Hematopoietic multipotent progenitor cell treated with erythropoietin and hydrocortisone succinate and interleukin-3 and kit ligand, for 17 days (in vitro differentiated cells): ENCODE measurements around the gene RRAS2.
A peak's percentile ranks its signal among the peaks of the same experiment; 100 is the strongest.
"Not testable (repeated sequence)": the region's sequence is repeated elsewhere in the genome, so short reads cannot be mapped to it uniquely, and the experiment has no call there.

ENCODE experiments used
- DNase-seq: peaks from one replicate; pipeline ENCODE4 v3.0.0-alpha.2; 2015; ENCODE audit warnings: low spot score

RRAS2 gene

DNA sequence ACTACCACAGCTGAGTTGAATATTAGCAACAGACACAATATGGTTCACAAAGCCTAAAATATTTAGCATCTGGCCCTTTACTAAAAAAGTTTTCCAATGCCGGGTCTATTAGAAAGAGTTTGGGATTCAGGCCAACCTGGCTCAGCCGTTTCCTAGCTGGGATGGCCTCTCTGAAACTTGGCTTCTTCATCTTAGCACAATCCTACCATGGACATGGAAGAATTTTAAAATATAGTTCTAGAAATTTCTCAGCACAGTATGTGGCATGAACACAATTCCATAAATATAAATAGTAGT lies 103.8 kb downstream of the RRAS2 start:
- DNase-seq, result no peak

- no peak for DNase-seq
Observed at GRCh38 chr11:14254533-14255237, 104.3 kb downstream of the RRAS2 start.

DNA sequence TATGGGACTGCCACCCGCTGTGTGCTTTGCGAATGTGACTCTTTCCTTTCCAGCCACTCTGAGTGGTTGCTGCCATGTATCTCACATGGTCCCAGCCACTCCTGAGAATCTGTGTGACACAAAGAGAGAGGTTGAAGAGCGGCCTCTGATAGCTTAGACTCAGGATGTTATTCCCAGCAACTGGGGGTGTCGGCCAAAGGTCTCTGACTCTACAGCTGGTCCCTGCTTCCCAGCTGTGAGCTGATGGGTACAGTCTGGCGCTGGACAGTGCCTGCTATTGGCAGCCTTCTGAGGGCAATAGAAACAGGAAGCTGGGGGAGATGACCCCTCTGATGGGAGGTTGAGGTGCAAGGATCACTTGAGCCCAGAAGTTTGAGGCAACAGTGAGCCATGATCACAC lies 105.1 kb downstream of the RRAS2 start:
- DNase-seq, result no peak

DNA sequence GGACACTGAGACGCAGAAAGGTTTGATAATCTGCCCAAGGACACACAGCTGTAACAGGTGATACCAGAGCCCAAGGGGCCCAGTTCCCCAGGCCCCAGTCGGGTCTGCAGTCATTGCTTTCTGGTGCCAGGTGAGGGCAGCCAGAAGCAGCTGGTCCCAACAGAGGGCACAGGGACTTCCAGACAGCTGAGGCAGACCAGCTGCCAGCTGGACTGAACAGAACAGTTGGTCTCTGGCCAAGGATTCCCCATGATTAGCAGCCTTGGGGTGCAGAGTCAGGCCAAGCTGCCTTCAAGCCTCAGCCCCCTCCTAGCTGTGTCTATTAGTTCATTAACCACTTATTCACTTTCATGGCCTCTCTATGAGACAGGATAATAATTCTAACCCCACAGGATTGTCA lies 105.6 kb downstream of the RRAS2 start:
- no peak for DNase-seq

GRCh38 chr11:14252501-14252900 lies 106.5 kb downstream of the RRAS2 start:
- not testable (repeated sequence) for DNase-seq

GRCh38 chr11:14251754-14252153 lies 107.2 kb downstream of the RRAS2 start:
- DNase-seq, result no peak

GRCh38 chr11:14249121-14249963 lies 109.6 kb downstream of the RRAS2 start:
- peak; percentile 58 for DNase-seq

GRCh38 chr11:14248580-14248981 lies 110.4 kb downstream of the RRAS2 start:
- DNase-seq, result no peak

DNA sequence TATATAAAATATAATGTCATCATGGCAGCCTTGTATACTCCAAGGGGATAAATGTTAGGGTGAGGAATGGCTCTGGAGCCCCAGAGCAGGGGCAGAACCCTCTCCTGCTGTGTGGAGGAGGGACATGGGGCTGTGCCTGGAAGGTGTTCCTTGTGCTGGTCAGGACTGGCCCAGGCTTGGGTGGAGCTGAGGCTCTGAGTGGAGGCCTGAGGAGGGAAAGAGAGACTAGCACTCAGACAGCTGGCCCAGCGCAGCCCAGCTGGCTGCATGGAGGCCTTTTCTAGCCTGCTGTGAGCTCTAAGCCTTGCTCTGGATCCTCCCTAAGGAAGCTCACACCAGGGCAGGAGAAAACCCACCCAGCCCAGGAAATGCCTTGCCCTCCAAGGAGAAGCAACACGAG lies 113.5 kb downstream of the RRAS2 start:
- DNase-seq, result no peak

- no peak for DNase-seq
Observed at GRCh38 chr11:14244926-14245325, 114.1 kb downstream of the RRAS2 start.

DNA sequence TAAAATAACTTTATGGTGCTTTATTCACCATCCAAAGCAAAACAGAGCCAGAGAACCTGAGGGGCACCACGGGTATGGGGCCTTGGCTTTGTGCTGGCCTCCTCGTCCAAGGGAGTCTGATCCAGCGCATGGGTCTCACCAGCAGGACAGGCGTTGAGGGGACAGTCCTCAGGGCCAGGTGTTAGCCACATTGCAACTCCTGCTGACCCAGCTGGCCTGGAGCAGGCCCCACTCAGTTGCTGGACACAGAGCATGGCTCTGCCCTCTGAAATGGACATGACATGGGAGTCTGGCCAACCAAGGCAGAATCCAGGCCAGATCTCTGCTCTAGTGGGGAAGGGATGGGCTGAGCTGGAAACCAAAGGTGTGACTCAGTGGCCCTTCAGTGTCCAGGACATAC lies 116.2 kb downstream of the RRAS2 start:
- no peak for DNase-seq

DNA sequence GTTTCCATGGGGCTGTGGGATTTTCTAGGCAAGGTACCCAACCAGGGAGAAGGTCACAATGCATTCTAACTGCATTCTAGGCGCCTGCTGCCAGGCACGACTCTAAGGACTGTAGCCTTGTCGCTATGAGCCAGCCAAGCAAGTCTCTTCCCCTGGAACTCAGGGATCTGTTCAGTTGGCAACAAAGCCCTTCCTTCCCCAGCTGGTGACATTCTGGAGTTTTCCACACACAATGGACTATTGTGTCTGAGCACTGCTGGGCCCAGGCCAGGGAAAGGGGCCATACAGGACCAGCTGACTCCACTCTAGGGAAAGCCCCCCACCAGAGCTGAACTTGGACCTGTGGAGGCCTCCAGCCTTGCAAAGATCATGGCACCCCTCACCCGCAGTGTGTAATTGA lies 116.8 kb downstream of the RRAS2 start:
- no peak for DNase-seq

- no peak for DNase-seq
Observed at GRCh38 chr11:14240951-14241350, 118.0 kb downstream of the RRAS2 start.

- DNase-seq, result no peak
Observed at GRCh38 chr11:14240221-14240620, 118.8 kb downstream of the RRAS2 start.

GRCh38 chr11:14237444-14237961 lies 121.5 kb downstream of the RRAS2 start:
- DNase-seq, result no peak

DNA sequence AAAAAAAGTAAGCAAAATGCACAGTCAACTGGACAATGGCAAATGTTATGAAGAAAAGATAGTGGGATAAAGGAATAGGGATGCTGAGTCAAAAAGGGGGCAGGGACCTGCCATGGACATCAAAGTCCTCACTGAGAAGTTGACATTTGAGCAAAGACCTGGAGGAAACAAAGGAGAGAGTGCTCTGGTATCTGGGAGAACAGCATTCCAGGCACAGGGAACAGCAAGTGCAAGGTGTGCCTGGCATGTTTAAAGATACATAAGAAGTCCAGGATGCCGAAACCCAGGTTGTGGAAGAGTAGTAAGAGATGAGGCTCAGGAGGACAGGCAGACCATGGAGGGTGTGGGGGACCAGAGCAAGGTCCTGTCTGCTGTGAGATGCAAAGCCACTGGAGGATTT lies 123.3 kb downstream of the RRAS2 start:
- no peak for DNase-seq

- no peak for DNase-seq
Observed at GRCh38 chr11:14234446-14234845, 124.5 kb downstream of the RRAS2 start.

GRCh38 chr11:14232652-14233051 lies 126.3 kb downstream of the RRAS2 start:
- DNase-seq, result no peak

DNA sequence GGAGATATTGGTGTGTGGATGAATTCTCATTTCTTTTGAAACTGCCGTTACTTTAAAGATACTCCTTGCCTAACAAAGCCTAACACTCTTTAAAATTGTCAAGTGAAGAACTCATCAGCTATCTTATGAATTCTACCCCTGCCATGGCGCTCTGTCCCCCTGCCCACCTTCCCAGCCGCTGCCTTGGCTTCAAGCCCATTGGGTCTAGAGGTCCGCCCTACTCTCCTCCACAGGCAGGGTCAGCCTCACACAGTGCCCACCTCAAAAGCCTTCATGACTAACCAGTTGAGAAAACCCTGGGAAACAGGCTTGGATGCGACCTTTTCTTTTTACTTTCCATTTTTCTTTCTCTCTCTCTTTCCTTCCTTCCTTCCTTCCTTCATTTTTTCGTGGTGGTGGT lies 128.6 kb downstream of the RRAS2 start:
- no peak for DNase-seq

DNA sequence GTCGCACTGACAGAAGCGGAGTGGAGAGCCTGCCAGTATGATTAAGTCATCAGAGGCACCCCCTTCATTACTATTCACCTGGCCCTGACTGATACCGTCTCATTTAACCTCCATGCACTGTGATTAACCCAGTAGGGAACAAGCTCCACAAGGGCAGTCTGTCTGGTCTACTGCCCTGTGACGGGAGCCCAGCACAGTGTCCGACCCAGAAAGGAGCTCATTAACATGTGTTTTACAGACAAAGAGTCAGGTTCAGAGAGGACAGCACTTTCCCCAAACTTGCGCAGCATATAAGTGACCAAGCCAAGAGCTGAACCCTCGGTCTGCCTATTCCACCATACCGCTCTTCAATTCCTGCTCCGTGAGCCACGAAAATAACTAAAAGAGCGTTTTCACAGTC lies 129.5 kb downstream of the RRAS2 start:
- DNase-seq, result no peak

DNA sequence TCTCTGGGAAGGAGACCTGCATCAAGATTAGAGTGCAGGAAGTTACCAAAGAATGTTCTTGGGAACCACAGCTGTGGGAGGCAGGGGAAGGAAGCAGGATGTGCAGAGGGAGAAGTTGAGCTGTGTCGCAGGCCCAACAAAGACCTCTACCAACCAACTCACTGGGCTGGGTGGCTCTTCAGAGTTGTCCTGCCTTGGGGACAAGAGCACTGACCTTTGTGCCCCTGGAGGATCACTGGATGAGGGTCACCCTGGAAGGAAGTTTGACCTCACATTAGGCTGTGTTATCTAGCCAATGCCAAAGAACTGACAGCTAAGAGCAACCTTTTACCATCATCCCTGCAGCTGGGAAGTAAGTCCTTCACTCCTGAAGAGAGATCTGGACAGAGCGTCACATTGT lies 130.6 kb downstream of the RRAS2 start:
- no peak for DNase-seq
